Neural cell (in vitro differentiated cells): ENCODE measurements around the gene NDUFS2. TPM values are rescaled to one million over a fixed set of nuclear protein-coding genes. Genes with fewer than 3 reads are reported as not detected.

Experiments
- H2AFZ ChIP-seq: fragments of 200-600, 300-800 bp; sonication (generic), shearing (Covaris generic); 2 replicates; pipeline ENCODE4 v1.6.0; 2014; ENCODE audit warnings: low read depth, mild to moderate bottlenecking, antibody characterized with exemption, low read length, moderate library complexity
- H3F3A ChIP-seq: fragments of 200-600 bp; shearing (Covaris generic); 2 replicates; pipeline ENCODE4 v1.6.1; 2016; ENCODE audit warnings: mild to moderate bottlenecking, moderate library complexity, mixed read lengths, antibody characterized with exemption, low read length; ENCODE audit not compliant: insufficient read depth, poor library complexity, severe bottlenecking
- H3K27ac ChIP-seq: fragments of 200-600, 300-800 bp; sonication (generic), shearing (Covaris generic); 2 replicates; pipeline ENCODE4 v1.5.1; 2014; ENCODE audit warnings: mild to moderate bottlenecking, low read length, moderate library complexity
- H3K27me3 ChIP-seq: fragments of 300-800, 200-600 bp; sonication (generic), shearing (Covaris generic); 2 replicates; pipeline ENCODE4 v1.6.0; 2014; ENCODE audit warnings: mild to moderate bottlenecking, low read depth, low read length, moderate library complexity; ENCODE audit not compliant: insufficient read depth
- H3K36me3 ChIP-seq: fragments of 300-800, 200-600 bp; sonication (generic), shearing (Covaris generic); 2 replicates; pipeline ENCODE4 v1.5.1; 2014; ENCODE audit warnings: mild to moderate bottlenecking, antibody characterized with exemption, low read length, moderate library complexity; ENCODE audit not compliant: insufficient read depth
- H3K4me2 ChIP-seq: fragments of 300-800, 200-600 bp; sonication (generic), shearing (Covaris generic); 2 replicates; pipeline ENCODE4 v1.6.0; 2014; ENCODE audit warnings: mild to moderate bottlenecking, low read length
- H3K4me3 ChIP-seq: fragments of 300-800, 200-600 bp; sonication (generic), shearing (Covaris generic); 2 replicates; pipeline ENCODE4 v1.5.1; 2014; ENCODE audit warnings: mild to moderate bottlenecking, low read length, moderate library complexity
- H3K79me2 ChIP-seq: fragments of 200-600 bp; shearing (Covaris generic); replicated peaks from 2 replicates; pipeline ENCODE4 v1.6.0; 2014; ENCODE audit warnings: mild to moderate bottlenecking, low read length, moderate library complexity; ENCODE audit not compliant: insufficient read depth
- H3K9ac ChIP-seq: fragments of 300-800, 200-600 bp; sonication (generic), shearing (Covaris generic); 2 replicates; pipeline ENCODE4 v1.6.1; 2016; ENCODE audit warnings: mild to moderate bottlenecking, low read length, mixed read lengths
- H3K9me2 ChIP-seq: fragments of 200-600 bp; shearing (Covaris generic); 2 replicates; pipeline ENCODE4 v1.6.1; 2016; ENCODE audit warnings: mild to moderate bottlenecking, low read length, mixed read lengths; ENCODE audit not compliant: insufficient read depth
- H3K9me3 ChIP-seq: fragments of 200-600, 300-800 bp; sonication (generic), shearing (Covaris generic); 2 replicates; pipeline ENCODE4 v1.6.1; 2016; ENCODE audit warnings: mild to moderate bottlenecking, mixed run types, low read length, moderate library complexity, mixed read lengths
- H4K20me1 ChIP-seq: fragments of 200-600 bp; shearing (Covaris generic); 2 replicates; pipeline ENCODE4 v1.6.1; 2016; ENCODE audit warnings: mild to moderate bottlenecking, mixed run types; ENCODE audit not compliant: insufficient read depth
- EP300 ChIP-seq: fragments of 450-650 bp; conservative IDR thresholded peaks from 2 replicates; pipeline ENCODE4 v1.6.1; 2014; ENCODE audit warnings: antibody characterized with exemption, mild to moderate bottlenecking, moderate library complexity; ENCODE audit not compliant: poor library complexity, severe bottlenecking
- EZH2 ChIP-seq: fragments of 200-600, 300-800 bp; shearing (Covaris generic), sonication (generic); IDR thresholded peaks from 2 replicates; pipeline ENCODE4 v1.6.1; 2014; ENCODE audit warnings: antibody characterized with exemption, low read length, borderline replicate concordance, mild to moderate bottlenecking; ENCODE audit not compliant: insufficient read depth, poor library complexity, severe bottlenecking
- MXI1 ChIP-seq: fragments of 450-650 bp; conservative IDR thresholded peaks from 2 replicates; pipeline ENCODE4 v1.6.1; 2014; ENCODE audit warnings: antibody characterized with exemption, mild to moderate bottlenecking; ENCODE audit not compliant: poor library complexity, severe bottlenecking
- POLR2AphosphoS5 ChIP-seq: IDR thresholded peaks from 2 replicates; pipeline ENCODE4 v1.6.1; 2012
- RAD21 ChIP-seq: fragments of 450-650 bp; conservative IDR thresholded peaks from 2 replicates; pipeline ENCODE4 v1.6.1; 2014; ENCODE audit warnings: antibody characterized with exemption, mild to moderate bottlenecking, moderate library complexity
- SMC3 ChIP-seq: fragments of 450-650 bp; conservative IDR thresholded peaks from 2 replicates; pipeline ENCODE4 v1.6.1; 2014; ENCODE audit warnings: antibody characterized with exemption, mild to moderate bottlenecking, moderate library complexity; ENCODE audit not compliant: poor library complexity
- TAF1 ChIP-seq: IDR thresholded peaks from 2 replicates; pipeline ENCODE4 v1.6.1; 2012; ENCODE audit warnings: low read depth
- polyA plus RNA-seq: library from polyadenylated mRNA; depleted of rRNA; stranded (reverse); fragments of >200 nt; gene quantifications from 2 replicates; pipeline ENCODE4 v1.2.3, GENCODE V29; 2014
- TF ChIP-seq, protein P1 (sequence below): fragments of 450-650 bp; IDR thresholded peaks from 2 replicates; pipeline ENCODE4 v1.5.1; 2014; ENCODE audit warnings: antibody characterized with exemption, mild to moderate bottlenecking, moderate library complexity; ENCODE audit not compliant: poor library complexity, severe bottlenecking
- TF ChIP-seq, protein P2 (sequence below): IDR thresholded peaks from 2 replicates; pipeline ENCODE4 v1.6.1; 2012; ENCODE audit warnings: borderline replicate concordance

NDUFS2 gene
- polyA plus RNA-seq, 1 donor from 2014 or later, result 166 TPM

GRCh38 chr1:161198194-161198896 is 3.8 kb upstream of the NDUFS2 start:
- Histone ChIP-seq H2AFZ (no peak overlapping the region), H3K27ac (no peak overlapping the region), H3K9me2 (no peaks in the 10 kb centered on the region), H3K79me2 (peaks cover 11% of the 10 kb centered on the region), H3K9me3 (no peaks in the 10 kb centered on the region), H3K9ac (no peak overlapping the region), H4K20me1 (no peaks in the 10 kb centered on the region), H3F3A (no peaks in the 10 kb centered on the region), H3K4me2 (no peak overlapping the region), H3K4me3 (no peak overlapping the region), H3K36me3 (no peaks in the 10 kb centered on the region), H3K27me3 (no peaks in the 10 kb centered on the region)
- TF ChIP-seq EZH2 (no peak), POLR2AphosphoS5 (no peak), EP300 (no peak), MXI1 (no peak), SMC3 (no peak), TAF1 (no peak), RAD21 (no peak)
- TF ChIP-seq, protein P1, sequence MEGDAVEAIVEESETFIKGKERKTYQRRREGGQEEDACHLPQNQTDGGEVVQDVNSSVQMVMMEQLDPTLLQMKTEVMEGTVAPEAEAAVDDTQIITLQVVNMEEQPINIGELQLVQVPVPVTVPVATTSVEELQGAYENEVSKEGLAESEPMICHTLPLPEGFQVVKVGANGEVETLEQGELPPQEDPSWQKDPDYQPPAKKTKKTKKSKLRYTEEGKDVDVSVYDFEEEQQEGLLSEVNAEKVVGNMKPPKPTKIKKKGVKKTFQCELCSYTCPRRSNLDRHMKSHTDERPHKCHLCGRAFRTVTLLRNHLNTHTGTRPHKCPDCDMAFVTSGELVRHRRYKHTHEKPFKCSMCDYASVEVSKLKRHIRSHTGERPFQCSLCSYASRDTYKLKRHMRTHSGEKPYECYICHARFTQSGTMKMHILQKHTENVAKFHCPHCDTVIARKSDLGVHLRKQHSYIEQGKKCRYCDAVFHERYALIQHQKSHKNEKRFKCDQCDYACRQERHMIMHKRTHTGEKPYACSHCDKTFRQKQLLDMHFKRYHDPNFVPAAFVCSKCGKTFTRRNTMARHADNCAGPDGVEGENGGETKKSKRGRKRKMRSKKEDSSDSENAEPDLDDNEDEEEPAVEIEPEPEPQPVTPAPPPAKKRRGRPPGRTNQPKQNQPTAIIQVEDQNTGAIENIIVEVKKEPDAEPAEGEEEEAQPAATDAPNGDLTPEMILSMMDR, result no peak
- TF ChIP-seq, protein P2, sequence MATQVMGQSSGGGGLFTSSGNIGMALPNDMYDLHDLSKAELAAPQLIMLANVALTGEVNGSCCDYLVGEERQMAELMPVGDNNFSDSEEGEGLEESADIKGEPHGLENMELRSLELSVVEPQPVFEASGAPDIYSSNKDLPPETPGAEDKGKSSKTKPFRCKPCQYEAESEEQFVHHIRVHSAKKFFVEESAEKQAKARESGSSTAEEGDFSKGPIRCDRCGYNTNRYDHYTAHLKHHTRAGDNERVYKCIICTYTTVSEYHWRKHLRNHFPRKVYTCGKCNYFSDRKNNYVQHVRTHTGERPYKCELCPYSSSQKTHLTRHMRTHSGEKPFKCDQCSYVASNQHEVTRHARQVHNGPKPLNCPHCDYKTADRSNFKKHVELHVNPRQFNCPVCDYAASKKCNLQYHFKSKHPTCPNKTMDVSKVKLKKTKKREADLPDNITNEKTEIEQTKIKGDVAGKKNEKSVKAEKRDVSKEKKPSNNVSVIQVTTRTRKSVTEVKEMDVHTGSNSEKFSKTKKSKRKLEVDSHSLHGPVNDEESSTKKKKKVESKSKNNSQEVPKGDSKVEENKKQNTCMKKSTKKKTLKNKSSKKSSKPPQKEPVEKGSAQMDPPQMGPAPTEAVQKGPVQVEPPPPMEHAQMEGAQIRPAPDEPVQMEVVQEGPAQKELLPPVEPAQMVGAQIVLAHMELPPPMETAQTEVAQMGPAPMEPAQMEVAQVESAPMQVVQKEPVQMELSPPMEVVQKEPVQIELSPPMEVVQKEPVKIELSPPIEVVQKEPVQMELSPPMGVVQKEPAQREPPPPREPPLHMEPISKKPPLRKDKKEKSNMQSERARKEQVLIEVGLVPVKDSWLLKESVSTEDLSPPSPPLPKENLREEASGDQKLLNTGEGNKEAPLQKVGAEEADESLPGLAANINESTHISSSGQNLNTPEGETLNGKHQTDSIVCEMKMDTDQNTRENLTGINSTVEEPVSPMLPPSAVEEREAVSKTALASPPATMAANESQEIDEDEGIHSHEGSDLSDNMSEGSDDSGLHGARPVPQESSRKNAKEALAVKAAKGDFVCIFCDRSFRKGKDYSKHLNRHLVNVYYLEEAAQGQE, result no peak

DNA sequence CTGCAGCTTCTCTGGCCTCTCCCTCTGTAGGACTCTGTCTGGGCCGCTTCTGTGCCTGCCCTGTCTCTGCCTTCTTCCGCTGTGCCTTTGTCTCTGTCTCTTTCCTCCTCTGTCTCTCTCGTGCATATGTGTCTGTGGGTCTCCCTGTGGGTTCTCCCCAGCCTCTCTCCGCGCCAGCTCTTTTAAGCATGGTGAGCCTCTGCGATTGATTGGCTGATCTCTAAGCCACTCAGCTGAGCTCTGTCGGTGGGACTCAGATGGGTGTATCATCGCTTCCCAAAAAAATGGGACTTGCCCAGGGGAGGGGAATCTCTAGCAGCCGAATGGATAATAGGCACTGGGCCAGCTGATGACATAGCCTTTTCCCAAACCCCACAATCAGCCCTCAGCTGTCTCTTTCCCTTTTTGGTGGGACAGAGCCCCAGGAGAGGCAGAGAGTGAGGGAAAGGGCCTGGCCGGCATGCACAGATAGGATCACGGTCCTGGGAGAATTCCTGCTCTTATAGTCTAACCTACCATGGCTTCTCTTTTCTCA is 3.2 kb upstream of the NDUFS2 start, which contains the start of gene ADAMTS4:
TSS of gene ADAMTS4 (minus strand) at position 158 of the 535 bp plus-strand sequence. CDS start 427 bp downstream, outside the sequence.
- Histone ChIP-seq H3K9me3 (no peaks in the 10 kb centered on the region), H3K36me3 (peaks cover 5% of the 10 kb centered on the region), H3K27ac (no peak within 1 kb of the TSS), H3F3A (no peaks in the 10 kb centered on the region), H3K9ac (no peak within 1 kb of the TSS), H3K4me2 (no peak within 1 kb of the TSS), H4K20me1 (no peaks in the 10 kb centered on the region), H3K9me2 (no peaks in the 10 kb centered on the region), H3K79me2 (peaks cover 17% of the 10 kb centered on the region), H2AFZ (no peak within 1 kb of the TSS), H3K27me3 (no peaks in the 10 kb centered on the region), H3K4me3 (no peak within 1 kb of the TSS)
- TF ChIP-seq POLR2AphosphoS5 (no peak), SMC3 (no peak), TAF1 (no peak)
